GM21526 (cell line): ENCODE data around the gene PDK3.

Source experiments
- ATAC-seq: cut with Tn5 transposase; IDR thresholded peaks from one replicate; pipeline ENCODE4 v1.9.1; 2021; ENCODE audit warnings: moderate library complexity; ENCODE audit not compliant: unreplicated experiment, low FRiP score

The PDK3 gene

GRCh38 chrX:24464836-24465531, at the start of gene PDK3:
TSS of gene PDK3 (plus strand) at chrX:24465286. CDS start at chrX:24465456, 170 bp downstream.
- peak; percentile 96 for ATAC-seq

GRCh38 chrX:24415921-24416320, 49.2 kb upstream of the PDK3 start:
- ATAC-seq, result no peak

GRCh38 chrX:24423960-24424359, 41.1 kb upstream of the PDK3 start:
- ATAC-seq, result no peak

GRCh38 chrX:24424948-24425347, 40.1 kb upstream of the PDK3 start:
- no peak for ATAC-seq

- ATAC-seq, result no peak
Measured at GRCh38 chrX:24425806-24426205, 39.3 kb upstream of the PDK3 start.

GRCh38 chrX:24426340-24426913, 38.7 kb upstream of the PDK3 start:
- ATAC-seq, result no peak

GRCh38 chrX:24426921-24427746, 38.0 kb upstream of the PDK3 start:
- ATAC-seq, result no peak

- ATAC-seq, result no peak
Measured at GRCh38 chrX:24427747-24428019, 37.4 kb upstream of the PDK3 start.

GRCh38 chrX:24428516-24428915, 36.6 kb upstream of the PDK3 start:
- no peak for ATAC-seq

GRCh38 chrX:24435060-24435459, 30.0 kb upstream of the PDK3 start:
- no peak for ATAC-seq

- ATAC-seq, result no peak
Measured at GRCh38 chrX:24443918-24444317, 21.2 kb upstream of the PDK3 start.

- no peak for ATAC-seq
Measured at GRCh38 chrX:24444645-24445044, 20.4 kb upstream of the PDK3 start.

GRCh38 chrX:24448762-24449250, 16.3 kb upstream of the PDK3 start:
- ATAC-seq, result no peak

- no peak for ATAC-seq
Measured at GRCh38 chrX:24463077-24463476, 2.0 kb upstream of the PDK3 start.

GRCh38 chrX:24464498-24464835, 619 bp upstream of the PDK3 start:
- no peak for ATAC-seq

- ATAC-seq, result no peak
Measured at GRCh38 chrX:24465532-24465865, 413 bp downstream of the PDK3 start.

GRCh38 chrX:24466025-24466424, 939 bp downstream of the PDK3 start:
- no peak for ATAC-seq

GRCh38 chrX:24468245-24468644, 3.2 kb downstream of the PDK3 start:
- no peak for ATAC-seq

GRCh38 chrX:24471808-24472207, 6.7 kb downstream of the PDK3 start:
- ATAC-seq, result no peak

GRCh38 chrX:24475480-24475879, 10.4 kb downstream of the PDK3 start:
- ATAC-seq, result no peak

- no peak for ATAC-seq
Measured at GRCh38 chrX:24478509-24478908, 13.4 kb downstream of the PDK3 start.

- peak; percentile 91 for ATAC-seq
Measured at GRCh38 chrX:24479924-24480323, 14.8 kb downstream of the PDK3 start.
